Upper lobe of left lung (tissue), 4 donors: ENCODE measurements around the gene TMEM132E.

Source experiments
- CTCF ChIP-seq, 6 experiments: fragments of 450-650 bp in 4 of 6; fragments of 200-600 bp in 2 of 6; sonication (generic) in 2 of 6; IDR thresholded peaks; one replicate each; pipeline ENCODE4 v1.5.1; 2016 to 2019; ENCODE audit warnings: antibody characterized with exemption in 6 of 6
- POLR2AphosphoS5 ChIP-seq, 2 donors: sonication (generic); formaldehyde crosslinking; IDR thresholded peaks; one replicate each; pipeline ENCODE4 v1.5.1; 2017; ENCODE audit warnings: antibody characterized with exemption in 2 of 2

GRCh38 chr17:34569591-34569990, 9.8 kb upstream of the TMEM132E start:
- TF ChIP-seq POLR2AphosphoS5 (IDR thresholded peaks at IDR 0.05) (no peak), CTCF (IDR thresholded peaks at IDR 0.05) (no peak)
